GM21786 (cell line): ENCODE measurements around the gene FARS2.

ENCODE experiments used
- ATAC-seq: cut with Tn5 transposase; IDR thresholded peaks from one replicate; pipeline ENCODE4 v1.9.1; 2021; ENCODE audit not compliant: unreplicated experiment

Gene FARS2

DNA sequence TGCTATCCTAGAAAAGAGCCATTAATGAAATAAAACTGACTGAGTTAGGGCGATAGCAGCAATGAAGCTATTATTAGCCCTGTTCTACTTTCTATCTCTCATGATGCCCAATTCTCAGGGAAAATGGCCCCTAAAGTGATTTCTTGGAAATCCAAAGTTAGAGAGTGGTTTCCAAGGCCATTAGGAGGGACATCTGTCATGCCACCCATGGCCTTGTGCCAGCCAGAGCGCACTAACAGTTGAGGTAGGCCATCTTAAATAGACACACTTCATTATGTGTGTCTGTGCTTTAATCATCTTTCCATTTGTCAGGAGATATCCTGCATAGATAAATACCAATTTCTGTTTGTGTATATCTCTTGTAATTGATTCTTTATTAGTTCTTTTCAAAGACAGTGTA lies 483.8 kb downstream of the FARS2 start:
- ATAC-seq, result no peak

DNA sequence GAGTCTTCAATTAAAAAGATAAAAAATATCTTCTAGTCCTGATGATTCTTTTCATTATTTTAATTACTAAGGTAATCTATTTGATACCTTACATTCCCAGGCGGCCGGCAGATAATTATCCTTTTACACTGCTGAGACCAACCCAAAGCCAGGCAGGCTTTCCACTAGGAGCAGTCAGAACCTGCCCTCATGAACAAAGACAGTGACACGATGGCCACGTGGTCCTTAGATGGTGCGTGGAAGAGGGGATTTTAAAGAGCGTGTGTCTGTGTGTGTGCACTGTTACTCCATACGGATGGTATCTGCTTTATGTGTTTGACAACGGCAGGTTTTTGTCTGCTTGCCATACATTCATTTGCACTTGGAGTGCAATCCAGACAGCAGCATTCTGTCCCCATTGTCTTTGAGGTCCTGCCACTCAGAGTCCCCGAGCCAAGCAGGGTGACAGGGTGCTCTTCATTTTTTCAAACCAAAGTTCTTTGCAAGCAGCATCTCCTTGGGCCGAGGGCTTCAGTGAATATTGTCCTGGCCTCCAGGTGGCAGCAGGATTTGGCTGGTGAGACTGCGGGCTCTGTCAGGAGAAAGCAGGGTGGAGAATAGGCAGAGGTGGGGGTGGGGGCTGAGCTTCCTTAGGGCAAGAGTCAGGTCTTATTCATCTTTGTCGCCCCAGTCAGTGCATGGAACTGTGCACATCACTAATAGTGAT lies 484.9 kb downstream of the FARS2 start:
- ATAC-seq, result no peak

DNA sequence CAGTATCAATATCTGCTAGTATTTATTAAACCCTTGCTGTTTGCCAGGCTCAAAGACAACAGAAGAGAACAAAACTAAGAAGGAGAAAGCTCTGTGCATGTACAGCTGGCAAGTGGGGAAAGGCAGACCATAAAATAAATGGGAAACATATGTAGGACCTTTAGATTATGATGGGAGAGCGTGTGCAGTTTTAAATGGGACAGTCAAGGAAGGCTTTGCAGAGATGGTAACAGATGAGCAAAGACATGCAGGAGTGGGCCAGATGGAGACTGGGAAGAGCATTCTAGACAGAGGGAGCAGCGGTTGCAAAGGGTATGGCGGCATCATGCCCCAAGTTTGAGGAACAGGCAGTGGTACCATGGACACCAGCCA lies 485.4 kb downstream of the FARS2 start:
- ATAC-seq, result no peak

DNA sequence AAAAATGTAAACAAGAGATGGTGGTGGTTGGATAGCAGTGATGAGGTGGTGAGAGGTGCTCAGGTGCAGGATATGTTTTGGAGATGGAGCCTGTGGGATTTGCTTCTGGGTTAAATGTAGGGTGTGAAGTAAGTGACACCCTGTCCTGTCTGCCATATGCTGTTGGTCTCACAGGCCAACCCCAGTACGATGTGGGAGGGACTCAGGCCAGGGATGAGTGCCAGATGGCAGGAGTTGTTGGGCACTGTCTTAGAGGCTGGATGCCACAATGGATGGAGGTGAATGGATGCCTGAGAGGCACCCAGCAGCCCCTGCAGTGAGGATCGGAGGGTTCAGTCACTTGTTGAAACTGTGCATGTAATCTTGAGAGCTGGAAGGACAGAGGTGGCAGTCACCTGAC lies 486.1 kb downstream of the FARS2 start:
- ATAC-seq, result no peak

DNA sequence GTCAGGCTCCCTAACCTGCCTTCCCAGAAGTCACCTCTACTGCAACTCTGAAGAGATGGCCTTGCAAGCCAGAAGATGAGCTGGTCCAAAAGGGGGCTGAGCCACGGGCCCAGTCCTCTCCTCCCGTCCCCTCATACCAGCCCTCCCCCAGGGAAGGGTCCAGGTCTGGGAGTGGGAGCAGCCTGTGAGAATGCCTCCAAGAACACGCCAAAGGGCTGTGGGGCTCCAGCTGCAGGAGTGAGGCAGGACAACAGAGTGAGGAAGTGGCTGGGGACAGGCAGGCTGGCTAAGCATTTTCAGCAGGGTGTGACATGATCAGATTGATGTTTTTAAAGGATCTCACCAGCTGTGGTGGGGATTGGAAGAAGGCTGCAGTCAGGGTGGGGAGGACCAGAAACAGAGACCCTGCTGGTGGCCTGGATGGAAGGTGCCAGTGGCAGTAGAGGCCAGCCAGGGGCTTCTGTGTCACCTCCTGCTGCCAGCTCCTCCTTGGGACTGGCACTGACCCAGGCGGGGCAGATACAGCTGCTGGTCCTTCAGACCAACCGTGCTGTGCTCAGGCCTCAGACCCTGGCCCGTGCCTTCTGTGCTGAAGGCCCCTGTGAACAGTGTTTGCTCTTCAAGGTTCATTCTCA lies 487.8 kb downstream of the FARS2 start:
- ATAC-seq, result no peak

DNA sequence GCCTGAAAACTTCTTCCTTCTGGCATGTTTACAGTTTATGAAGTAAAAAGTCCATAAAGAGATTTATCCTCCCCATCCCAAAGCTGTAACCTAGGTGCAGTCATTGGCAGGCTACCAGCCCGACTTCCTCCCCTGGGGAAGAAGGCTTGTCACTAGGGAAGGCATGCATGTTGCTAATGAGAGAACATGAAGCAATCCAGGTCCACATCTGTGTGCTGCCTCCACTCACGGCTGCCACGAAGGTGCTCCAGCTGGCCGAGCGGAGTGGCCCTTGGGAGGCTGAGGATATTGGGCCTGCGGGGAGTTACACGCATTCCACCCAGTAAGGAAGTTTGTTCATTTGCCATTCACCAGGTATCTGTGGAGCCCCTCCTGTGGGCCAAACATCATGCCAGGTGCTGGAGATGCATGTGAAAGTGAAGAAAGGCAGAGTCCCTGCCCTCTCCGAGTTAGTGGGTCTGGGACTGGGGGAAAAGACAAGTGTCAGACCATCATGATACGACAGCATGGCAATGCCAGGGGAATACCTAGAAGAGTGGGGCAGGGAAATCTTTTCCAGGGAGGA lies 488.4 kb downstream of the FARS2 start:
- ATAC-seq, result no peak

DNA sequence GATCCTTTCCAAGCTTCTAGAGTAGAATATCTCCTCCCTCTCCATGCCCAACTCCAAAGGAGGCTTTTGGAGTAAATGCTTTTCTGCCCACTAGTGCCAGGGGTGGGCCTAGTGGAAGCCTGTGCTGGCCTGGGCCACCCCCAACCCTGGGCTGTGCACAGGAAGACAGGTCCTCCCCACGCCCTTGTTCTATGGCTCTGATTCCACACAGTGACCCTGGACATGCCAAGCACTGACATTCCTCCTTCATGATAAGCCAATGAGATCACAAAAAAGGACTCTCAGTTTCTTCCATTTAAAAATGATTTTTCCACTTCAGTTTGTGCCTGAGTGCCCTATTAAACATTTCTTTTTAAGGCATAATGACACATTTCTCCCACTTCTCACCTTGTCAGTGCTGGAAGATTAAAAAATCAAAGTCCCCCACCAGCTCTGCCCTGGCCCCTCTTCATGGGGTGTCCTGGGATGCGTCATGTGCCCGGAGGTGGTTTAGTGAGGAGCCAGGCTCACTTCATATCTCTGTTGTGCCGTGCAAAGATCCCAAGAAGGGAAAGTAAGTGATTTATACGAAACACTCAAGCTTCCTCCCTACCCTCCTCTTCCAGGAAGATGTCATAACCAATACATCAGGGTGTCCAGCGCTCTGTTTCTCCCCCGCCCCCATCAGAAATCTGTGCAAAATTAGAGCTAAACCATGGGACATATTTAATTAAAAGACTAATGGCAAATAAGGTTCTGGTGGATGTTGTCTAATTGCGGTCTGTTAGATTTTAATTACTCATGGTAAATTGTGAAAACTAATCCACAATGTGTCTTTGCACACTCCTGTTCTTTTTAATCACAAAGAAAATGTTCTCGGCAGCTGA lies 490.4 kb downstream of the FARS2 start:
- no peak for ATAC-seq

DNA sequence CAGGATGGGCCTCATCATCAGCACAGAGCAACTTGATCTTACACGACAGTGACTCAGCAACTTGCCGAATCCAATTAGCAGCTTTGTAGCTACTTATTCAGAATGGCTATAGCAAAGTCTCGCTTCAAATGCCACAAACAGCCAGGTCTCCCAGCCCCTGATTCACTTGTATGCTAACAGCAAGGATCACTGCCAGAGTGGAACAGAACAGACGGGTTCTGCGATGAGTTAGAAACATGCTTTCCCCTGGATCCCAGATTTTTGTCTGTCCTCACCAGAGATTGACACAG lies 491.0 kb downstream of the FARS2 start:
- ATAC-seq, result no peak

DNA sequence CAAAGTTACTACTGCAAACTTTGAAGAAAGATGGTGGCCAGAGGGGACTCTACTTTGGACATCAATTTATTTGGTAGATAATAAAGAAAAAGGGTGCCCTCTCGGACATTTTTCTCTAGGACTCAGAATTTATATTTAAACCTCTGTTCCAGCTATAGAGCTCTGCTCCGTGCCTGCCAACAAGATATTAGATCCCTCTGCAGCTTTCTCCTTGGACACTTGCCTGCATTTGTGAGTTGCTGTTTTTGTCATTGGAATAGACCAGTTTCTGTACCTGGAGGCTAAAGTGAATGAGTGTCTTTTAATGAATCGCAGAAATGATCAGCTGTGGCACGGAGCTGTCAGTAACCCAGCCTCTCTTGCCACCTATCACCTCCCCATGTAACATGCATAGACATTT lies 491.9 kb downstream of the FARS2 start:
- ATAC-seq, result no peak

DNA sequence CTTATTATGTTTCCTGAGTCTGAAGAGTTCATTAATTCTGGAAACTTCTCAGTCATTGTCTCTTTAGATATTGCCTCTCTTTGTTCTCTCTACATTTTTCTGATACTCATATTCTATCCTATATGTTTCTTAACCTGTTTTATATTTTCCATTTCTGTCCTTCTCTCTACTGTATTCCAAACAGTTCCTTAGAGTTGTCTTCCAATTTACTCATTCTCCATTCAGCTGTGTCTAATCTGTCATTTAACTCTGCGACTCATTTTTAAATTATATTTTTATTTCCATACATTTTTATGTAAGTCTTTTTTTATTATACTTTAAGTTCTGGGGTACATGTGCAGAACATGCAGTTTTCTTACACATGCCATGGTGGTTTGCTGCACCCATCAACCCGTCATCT lies 493.6 kb downstream of the FARS2 start:
- ATAC-seq, result no peak

DNA sequence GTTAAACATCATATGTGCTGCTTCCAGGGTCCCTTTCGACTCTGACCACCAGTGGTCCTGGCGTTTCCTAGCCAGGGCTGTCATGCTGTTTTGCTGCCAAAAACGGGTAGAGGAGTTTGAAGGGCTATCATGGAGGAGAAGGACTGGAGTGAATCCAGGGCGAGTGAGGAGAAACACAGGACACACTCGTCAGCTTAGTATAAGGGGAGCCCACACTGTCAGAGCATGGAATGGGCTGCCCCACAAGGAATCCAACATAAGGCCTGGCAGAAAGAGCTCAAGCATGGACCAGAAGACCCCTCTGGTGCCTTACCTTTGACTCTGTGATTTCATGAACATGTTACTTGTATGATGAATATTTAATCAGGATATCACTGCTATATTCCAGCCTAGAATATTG lies 498.3 kb downstream of the FARS2 start:
- no peak for ATAC-seq

DNA sequence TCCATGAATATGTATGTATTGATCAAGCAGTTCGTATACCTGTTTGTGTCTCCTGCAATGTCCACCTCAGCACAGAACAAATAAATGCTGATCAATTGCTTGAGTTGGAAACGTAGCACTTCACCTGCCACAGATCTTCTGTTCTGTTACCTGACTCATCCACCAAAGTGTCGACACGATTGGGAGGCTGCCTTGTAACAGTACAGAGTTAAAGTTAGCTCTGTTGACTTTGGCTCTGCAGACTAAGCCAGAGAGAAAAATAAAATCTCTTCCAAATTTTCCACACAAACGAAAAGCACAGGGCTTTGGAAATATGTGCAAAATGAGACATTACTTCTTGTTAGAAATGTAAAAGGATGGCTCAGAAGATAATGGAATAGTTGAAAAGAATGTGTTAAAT lies 500.1 kb downstream of the FARS2 start:
- ATAC-seq, result no peak

DNA sequence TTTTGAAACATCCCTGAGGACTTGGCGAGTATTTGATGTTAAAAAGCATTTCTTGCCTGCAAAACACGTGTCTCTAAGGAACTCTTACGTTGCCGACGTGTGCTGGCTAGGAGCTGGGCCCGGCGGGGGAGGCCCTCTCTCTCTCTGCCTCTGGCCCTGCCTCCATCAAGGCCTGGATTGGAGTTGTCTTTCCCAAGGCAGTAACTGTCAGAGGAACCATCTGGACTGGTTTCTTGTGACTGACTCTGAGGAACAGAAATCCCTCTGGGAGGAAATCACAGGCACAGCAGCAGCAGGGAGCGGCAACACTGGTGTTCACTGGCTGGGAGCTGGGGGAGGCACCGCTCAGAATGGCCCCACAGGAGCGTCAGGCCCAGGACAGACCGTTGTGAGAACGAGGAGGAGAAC lies 501.3 kb downstream of the FARS2 start:
- no peak for ATAC-seq

DNA sequence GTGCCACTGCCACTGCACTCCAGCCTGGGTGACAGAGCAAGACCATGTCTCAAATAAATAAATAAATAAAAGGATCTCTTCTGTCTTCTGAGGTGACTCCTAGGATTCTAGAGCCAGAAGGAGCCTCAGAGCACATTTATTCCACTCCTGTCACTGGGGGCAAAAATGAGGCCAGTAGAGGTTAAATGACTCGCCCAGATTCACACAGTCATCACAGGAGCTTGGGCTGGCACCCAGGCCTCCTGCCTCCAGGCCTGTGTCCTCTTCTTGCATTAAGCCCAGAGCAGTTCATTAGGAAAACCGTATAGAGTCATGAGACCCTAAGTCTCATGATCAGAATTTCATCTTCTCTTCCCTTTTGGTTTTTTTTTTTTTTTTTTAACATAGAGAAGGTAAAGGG lies 502.1 kb downstream of the FARS2 start:
- no peak for ATAC-seq

DNA sequence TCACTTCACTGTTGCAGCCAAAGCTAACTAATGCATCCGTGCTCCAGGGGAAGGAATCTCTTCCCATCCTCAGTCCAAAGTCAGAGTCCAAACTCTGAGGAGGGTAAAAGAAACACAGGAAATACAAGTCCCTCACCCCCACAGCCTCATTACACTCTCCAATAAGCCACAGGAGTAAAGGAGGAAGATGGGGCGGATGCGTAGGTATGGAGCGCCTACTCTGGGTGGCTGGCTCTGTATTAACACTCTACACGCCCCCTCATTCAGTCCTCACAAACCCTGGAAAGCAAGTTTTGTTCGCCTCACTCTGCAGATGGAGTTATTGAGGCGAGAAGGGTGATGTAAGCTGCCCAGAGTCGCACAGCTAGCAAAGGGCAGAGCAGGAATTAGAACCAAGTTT lies 502.6 kb downstream of the FARS2 start:
- peak; percentile 65 for ATAC-seq

DNA sequence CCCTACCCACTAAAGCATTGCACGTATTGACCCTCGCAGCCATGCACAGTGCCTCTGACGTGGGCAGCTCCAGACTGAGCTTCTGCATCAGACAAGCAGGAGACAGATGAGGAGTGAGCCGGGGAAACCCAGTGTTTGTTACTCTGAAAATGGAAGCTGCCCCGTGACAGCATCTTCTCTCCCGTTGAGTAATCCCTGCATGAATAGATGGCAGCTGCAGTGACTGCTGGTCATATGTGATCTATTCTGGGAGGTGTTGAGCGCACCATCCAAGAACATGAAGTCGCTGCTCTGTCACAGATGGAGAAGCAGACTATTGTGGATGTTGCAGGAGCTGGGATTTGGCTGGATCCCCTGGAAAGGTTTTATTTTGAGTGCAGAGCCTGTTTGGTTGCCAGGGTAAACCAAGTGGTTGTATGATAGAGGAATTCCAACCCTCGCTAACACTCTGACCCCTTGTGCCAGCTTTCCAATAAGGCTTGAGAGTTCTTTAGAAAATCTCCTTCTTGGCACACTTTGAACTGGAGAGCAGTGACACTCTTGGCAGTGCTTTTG lies 503.2 kb downstream of the FARS2 start:
- peak; percentile 49 for ATAC-seq

DNA sequence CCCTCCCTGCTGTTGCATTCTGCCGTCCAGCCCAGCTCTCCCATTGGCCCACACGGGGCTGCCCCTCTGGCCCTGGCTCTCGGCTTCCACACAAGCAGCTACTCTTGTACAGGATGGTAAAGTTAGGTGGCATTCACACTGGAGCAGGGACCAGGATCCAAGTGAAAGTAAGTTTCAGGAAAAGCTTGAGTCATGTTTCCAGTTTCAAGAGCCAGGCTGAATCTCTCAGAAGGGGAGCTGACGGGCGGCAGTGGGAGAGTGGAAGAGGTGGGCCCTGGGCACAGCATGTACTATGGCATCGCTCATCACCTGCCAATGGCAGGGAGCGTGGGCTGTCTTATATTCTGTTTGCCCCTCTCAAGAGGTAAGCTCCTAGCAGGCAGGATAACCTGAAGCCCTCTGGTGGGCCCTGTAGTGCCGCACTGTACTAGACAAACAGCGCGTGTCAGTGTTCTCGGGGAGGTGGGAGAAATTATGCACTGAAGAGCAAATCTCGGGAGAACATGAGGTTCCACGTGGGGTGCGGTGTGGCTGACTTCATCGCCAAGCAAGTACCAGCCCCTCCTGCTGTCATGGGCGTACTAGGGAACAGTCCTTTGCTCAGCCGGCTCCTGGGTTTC lies 503.9 kb downstream of the FARS2 start:
- no peak for ATAC-seq

DNA sequence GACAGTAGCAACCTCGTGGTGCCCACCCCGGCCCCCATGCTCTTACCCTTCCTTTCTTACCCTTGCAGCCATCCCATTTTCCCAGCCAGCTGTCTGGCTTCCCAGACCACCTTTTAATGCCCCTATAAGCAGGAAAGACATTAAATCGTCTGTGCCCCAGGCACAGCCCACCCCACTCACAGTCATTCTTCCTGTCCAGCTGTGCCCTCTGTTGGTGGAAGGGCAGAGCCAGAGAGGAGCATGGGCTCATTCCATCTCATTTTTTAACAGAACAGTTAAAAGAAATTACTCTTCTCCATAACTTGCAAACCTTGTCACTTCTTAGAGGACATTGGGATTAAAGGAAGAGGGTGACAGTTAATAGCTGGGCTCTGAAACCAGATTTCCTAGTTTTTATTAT lies 504.9 kb downstream of the FARS2 start:
- ATAC-seq, result no peak

DNA sequence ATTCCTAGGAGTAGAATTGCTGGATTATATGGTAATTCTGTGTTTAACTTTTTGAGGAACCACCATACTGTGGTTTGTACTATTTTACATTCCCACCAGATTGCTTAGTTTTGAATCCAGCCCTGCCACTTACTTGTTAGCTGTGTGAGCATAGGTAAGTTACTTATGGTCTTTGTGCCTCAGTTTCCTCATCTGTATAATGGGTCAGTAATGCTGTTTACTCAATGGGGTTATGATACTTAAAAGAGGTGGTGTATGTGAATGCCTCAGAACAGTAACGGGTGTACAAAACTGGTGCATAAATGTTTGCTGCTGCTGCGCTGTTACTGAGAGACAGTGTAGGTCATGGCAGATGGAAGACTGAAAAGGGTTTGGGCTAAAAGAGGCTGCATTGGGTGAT lies 506.2 kb downstream of the FARS2 start:
- ATAC-seq, result no peak

DNA sequence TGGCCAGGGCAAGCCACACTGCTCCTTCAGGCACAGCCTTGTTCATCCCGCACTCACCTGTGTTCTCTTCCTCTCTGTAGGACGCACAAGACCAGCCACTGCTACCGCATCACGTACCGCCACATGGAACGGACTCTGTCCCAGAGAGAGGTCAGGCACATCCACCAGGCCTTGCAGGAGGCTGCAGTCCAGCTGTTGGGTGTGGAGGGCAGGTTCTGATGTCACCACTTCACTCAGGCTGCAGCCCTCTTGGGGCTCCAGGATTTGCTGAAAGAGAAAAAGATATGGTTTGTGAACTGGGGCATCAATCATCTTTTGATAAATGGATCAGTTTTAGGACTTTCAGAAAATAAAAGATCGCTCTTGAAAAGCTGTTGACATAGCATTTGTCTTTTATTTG lies 509.9 kb downstream of the FARS2 start:
- no peak for ATAC-seq

DNA sequence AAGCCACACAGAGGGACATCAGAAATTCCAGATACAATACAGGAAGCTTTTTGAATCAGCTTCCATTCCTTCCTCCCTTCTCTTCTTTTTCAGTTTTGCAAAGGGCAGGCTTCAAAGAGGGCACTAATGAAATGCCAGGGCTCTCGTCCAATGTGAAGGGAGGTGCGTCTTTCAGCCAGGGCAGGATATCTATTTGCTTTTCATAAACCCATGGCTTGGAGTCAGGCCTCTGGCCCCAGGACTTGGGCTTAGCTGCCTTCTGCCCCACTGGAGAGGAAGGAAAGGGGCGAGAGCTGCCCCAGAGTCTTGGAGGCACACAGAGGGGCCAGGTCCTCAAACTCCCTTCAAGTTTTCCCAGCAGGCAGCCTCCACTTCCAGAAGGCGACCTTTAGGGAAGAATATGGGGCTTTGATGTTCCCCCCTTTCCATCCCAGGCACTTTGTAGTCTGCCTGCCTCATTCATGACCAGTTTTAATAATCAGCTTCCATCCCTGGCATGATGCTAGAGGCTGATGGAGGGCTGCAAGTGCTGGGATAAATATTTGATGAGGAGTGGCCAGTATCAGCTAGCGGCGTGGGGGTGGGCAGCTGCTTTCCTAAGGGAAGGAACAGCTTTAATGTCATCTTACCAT lies 510.6 kb downstream of the FARS2 start:
- no peak for ATAC-seq
